Suppressor macrophage treated with lipopolysaccharide for 1 hour (primary cell): ENCODE measurements around the gene PPP1CC.
A peak's percentile ranks its signal among the peaks of the same experiment; 100 is the strongest.
"Not testable (repeated sequence)": the region's sequence is repeated elsewhere in the genome, so short reads cannot be mapped to it uniquely, and the experiment has no call there.

Source experiments
- DNase-seq, 3 donors: peaks; one replicate each; pipeline ENCODE4 v3.0.0-alpha.2; 2020 to 2022

The PPP1CC gene

DNA sequence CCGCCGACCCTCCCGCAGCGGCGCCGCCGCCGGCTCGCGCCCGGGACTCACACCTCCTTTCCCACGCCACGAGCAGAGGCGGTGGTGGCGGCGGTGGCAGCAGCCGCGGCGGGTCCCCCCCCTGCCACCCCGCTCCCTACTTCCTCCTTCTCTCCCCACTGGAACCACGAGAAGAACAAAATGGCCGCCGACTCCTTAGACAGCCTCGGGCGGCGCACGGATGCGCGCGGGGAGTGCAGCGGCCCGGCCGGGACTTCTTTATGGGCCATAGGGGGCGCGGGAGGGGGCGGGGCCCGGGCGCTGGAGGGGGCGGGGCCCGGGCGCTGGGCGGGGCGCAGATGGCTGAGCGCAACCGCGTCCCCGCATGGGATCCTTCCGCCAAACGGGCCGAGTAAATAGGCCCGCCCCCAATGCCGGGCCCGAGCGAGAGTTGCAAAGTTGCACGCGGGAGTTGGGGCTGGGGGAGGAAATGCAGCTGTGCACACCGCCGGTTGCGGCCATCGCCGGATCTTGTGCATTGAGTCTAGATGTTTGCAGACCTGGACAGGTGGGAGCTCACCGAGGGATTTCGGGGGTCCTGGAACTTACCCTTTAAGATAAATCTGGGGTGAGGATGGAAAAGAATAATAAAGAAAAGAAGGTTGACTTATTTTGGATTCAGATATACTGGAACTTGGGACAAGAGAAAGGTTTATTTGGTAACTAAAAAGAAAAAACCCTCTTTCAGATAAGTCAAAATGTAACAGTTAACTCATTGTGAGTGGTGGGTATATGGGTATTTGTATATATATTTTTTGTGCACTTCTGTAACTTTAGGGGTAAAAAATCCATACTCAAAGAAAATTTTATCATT, at the start of gene PPP1CC:
TSS of gene PPP1CC (minus strand) at position 174 of the 853 bp plus-strand sequence. CDS start 184 bp downstream, outside the sequence.
- DNase-seq: peak; percentile 98 to 99 (median 99)

DNA sequence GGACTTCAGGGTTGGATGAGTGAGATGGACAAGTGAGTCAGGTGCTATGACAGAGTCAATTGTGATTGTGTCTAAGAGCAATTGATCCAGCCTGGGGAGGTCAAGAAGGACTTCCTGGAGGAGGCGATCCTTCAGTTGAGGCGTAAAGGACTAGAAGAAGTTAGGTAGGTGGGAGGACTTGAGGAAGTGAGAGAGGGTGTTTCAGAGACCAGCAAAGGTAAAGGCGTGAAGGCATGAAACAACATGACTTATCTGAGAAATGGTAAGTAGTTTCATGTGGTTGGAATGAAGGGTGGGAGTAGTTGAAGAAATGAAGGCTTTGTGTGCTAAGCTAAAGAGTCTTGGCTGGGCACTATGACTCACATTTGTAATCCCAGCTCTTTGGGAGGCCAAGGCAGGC, 48.9 kb upstream of the PPP1CC start:
- DNase-seq: no peak

DNA sequence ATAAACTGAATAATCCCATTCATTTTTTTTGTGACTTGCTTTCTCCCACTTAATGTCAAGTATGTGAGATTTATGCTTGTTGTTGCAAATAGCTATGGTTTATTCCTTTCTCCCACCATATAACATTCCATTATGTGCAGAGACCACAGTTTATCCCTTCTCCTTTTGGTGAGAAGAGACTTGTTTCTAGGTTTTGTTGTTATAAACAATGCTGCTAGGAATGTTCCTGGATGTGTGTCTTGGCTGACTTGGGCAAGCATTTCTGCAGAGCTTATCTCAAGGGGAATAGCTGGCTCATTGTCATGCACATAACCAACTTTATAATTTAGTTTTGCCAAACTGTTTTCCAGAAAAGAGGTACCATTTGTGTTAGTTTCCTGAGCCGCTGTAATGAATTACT, 47.6 kb upstream of the PPP1CC start:
- no peak for DNase-seq

DNA sequence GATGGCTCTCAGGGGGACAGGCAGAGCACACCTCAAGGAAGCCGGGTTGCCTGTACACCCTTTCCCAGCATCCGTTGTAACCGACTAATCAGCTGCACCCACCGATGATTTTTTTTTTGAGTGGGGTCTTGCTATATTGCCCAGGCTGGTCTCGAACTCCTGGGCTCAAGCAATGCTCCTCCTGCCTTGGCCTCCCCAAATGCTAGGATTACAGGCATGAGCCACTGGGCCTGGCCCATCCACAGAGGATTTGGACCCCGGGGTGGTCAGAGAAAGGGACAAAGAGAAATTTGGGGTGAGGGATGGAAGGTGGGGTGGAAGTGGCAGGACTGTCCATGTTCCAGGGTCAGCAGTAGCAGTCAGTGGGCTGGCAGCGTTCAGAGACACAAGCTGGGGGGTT, 43.3 kb upstream of the PPP1CC start:
- DNase-seq: no peak

DNA sequence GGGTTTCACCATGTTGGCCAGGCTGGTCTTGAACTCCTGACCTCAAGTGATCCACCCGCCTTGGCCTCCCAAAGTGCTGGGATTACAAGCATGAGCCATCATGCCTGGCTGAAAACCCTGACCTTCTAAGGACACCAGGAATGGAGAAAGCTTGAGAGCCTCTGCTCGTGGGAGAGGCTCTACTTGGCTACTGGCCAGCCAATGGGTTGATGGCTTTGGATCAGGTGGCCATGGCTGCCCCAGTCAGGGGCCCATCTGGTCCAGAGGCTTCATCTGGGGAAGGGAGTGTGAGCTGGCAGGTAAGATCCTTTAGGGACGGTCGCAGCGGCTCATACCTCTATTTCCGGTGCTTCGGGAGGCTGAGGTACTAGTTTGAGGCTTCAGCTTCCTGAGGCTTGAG, 42.5 kb upstream of the PPP1CC start:
- DNase-seq: no peak

DNA sequence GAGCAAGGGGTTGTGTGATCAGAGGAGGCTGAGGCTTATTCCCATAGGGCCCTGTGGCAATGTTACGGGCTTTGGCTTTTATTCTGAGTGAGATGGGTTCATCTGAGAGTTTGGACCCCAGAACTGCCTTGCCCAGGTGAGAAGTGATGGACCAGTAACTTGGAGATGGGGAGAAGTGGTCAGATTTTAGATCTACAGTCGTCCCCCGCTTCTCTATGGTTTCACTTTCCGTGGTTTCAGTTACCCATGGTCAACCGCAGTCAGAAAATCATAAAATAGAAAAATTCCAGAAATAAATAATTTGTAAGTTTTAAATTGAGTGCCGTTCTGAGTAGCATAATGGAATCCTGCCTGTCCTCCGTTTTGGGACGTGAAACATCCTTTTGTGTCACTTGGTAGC, 40.2 kb upstream of the PPP1CC start:
- DNase-seq: no peak

DNA sequence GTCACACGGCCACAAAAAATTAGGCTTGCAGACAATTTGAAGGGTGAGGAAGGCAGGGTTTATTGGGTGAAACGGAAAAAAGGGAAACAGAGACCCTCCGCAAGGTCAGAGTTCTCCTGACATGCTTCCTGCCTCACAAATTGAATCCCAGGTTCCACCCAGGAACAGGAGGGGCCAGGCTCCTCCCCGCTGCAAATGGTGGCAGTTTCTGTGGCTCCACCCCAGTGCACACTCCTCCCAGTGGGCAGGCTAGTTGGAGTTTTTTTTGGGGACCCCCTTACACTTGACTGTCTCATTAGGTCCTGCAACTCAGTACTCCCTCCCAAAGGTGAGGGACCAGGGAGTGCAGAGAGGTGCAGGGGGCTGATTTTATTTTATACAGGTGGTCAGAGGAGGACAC, 39.4 kb upstream of the PPP1CC start:
- no peak for DNase-seq

DNA sequence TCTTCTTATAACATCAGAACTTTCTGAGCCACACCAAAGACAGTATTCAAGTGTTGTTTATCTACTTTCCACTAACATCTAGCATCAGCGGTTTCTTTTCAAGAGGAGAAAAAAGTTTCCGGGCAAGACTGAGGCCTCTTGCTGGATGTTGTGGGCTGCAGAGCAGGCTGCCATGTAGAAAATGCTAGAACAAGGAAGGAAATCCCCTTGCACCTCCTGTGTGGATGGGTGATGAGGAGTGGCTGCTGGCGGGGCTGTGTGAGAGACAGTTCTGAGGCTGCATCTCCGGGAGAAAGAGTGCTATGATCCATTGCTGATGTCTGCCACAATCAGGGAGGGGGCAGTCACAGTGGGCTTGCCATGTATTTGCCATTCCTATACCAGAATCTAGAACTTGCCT, 37.8 kb upstream of the PPP1CC start:
- DNase-seq: no peak

DNA sequence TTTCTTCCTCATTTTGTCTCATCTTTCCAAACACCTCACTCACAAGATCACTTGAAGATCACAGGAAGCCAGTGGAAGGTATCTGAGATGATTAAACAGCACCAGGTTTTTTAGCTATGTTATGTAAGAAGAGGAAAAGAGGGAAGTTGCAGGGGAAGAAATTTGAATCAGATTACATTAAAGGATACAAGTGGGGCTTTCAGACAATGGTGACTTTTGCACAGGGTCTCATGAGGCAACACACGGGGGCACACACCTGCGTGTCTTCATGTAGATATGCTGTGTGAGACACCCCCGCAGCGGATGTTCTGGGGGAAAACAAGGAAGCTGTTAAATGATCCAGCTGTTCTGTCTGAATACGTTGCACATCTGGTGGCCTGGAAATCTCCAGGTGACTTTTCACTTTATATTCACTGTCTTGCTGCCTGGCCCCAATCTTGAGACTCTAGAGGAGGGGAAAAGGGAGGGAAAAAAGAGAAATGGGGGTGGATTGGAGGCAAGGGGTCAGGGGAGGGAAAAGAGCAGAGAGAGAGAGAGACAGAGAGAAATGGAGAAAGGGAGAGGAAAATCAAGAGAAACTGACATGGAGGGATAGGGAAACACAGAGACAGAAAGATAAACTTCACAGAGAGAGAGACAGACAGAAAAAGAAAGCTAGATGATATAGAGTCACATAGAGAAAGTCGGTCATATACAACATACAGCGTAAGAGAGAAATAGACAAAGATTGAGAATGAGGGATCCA, 36.3 kb upstream of the PPP1CC start:
- no peak for DNase-seq

DNA sequence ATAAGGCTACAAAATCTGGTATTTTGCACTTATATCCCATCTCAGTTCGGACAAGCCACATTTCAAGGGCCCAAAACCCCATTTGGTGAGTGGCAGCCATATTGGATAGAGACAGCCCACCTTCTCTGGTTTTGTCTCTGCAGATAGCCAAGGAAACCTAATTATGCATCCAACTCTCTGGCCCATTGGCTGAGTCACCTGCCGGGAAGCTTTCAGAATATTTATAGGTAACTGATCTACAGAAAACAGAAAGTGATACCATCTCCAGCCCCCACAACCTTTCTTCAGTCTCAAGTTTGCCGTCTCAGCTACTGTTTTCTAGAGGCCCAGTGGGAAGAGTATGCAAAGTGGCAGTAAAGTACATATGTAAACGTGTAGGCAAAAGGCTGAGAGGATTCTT, 33.7 kb upstream of the PPP1CC start:
- DNase-seq: no peak

DNA sequence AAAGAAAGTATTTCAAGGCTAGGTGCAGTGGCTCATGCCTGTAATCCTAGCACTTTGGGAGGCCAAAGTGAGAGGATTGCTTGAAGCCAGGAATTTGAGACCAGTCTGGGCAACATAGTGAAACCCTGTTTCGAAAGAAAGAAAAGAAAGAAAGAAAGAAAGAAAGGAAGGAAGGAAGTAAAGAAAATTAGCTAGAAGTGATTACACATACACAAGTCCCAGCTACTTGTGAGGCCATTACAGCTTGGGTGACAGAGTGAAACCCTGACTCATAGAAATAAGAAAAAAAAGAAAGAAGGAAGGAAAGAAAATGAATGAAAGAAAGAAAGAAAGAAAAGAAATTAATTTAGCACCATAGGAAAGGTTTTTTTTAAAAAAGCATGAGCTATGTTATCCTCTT, 33.3 kb upstream of the PPP1CC start:
- no peak for DNase-seq

DNA sequence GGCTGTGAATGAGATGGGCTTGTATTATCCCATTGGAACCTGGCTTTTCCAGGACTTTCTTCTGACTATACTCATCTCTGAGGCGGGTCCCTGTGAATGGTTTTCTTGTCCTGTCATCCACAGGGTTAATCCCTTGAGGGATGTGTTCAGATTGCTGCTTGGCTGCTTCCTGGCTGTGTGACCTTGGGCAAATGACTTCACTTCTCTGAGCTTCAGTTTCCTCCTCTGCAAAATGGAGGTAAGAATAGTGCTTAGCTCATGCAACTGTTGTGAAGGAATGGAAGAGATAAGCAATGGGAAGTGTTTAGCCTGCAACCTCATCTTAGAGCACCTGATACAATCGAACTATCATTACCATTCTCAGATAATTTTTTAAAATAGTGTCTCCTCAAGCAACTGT, 32.1 kb upstream of the PPP1CC start:
- DNase-seq: no peak

DNA sequence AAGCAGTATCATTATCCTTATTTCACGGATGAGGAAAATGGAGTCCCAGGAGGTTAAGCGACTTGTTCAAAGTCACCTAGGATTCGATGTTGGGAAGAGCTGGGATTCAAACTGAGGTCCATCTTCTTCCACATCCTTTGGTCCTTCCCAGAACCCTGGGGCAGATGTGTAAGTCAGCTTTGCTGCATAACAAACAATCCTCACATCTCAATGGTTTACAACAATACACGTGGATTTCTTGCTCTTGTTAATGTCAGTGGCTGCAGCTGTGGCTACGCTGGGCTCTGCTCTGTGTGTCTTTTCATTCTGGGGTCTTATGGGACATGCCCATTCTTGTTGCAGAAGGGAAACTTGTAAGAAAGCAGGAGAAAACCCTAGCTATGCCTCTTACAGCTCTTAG, 26.3 kb upstream of the PPP1CC start:
- DNase-seq: no peak

DNA sequence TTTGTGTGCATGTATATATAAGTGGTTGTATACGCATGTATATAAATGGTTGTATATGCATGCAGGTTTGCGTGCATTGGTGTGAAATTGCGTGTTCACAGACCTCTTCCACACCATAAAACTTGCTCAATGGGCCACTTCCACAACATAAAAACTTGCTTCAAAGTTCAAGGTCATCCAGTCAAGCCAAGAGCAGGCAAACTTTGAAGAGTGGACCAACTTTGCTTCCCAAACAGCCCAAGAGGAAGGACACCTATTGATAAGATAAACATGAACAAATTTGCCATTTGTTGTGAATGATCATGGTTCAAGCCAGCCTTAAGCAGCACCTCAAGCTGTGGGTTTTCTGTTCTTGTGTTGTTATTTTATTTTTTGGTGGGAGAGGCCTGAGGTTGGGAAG, 25.2 kb upstream of the PPP1CC start:
- no peak for DNase-seq

DNA sequence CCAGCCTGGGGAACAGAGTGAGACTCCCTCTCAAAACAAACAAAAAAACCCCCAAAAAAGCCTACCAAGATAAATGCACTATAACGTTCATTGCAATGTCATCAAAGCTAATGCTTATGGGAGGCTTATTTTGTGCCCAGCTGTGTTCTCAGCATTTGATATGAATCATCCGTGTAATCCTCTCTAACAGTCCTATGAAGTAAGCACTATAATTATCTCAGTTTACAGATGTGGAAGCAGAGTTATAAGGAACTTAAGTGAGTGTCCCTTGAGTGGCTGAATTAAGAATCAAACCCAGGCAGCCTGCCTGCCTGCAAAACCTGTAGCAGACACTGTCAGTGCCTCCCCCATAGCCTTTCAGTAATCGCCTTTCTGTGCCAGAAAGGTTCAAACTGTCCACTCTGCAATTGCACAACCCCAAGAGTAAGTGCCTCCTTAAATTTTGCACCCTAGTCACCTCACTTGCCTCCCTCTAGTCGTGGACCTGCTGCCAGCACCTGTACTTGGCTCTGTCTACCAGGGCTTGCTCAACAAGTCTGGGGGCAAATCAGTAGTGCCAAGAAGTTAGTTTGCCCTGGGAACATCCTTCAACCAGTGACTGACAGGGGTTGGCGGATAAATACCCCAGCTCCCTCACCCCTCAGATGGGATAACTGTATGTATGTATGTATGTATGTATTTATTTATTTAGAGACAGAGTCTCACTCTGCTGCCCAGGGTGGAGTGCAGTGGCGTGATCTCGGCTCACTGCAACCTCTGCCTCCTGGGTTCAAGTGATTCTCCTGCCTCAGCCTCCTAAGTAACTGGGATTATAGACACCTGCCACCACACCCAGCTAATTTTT, 23.8 kb upstream of the PPP1CC start:
- peak in 1 of 3 donors; percentile 37 for DNase-seq

DNA sequence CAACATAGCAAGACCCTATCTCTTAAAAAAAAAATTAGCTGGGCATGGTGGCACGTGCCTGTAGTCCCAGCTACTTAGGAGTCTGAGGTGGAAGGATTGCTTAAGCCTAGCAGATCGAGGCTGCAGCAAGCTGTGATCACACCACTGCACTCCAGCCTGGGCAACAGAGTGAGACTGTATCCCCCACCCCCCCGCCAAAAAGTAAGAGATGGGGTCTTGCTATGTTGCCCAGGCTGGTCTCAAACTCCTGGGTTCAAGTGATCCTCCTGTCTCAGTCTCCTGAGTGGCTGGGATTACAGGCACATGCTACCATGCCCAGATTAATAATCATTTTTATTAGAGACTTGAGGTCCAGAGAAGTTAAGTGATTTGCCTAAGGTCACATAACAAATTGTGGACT, 22.9 kb upstream of the PPP1CC start:
- not testable (repeated sequence) for DNase-seq

DNA sequence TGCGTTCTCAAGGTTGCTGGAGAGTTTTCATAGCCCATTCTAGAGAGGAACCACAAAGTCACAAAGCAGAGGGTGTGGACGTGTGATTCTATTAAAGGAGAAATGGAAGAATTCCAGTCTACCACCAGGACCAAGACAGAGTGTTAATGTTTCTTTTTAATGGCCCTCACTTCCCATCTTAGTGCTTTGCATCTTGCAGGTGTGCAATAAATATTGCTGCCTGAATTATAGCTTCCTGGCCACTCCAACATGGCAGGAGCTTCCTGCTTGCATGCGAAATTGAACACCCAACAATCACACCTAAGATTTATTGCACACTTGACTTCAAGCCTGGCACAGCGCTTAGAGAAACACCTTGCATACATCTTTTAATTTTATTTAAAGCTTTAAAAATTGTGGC, 22.4 kb upstream of the PPP1CC start:
- DNase-seq: no peak

DNA sequence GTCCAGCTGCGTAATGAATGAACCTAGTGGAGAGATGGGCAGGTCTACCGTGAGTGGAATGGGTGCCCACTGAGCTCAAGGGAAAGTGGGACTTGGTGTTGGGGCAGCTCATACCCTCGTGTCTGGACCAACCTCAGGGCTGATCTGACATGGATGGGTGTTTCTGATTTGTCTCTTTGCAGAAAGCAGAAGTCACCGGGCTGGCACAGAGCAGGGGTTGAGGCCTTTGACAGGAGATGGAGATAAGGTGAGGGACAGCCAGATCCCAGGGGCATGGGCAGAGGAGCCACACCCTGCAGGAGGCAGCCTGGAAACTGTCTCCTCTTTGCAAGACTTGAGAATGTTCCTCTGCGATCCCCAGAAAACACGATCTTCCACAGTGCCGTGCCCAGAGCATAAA, 20.9 kb upstream of the PPP1CC start:
- no peak for DNase-seq

DNA sequence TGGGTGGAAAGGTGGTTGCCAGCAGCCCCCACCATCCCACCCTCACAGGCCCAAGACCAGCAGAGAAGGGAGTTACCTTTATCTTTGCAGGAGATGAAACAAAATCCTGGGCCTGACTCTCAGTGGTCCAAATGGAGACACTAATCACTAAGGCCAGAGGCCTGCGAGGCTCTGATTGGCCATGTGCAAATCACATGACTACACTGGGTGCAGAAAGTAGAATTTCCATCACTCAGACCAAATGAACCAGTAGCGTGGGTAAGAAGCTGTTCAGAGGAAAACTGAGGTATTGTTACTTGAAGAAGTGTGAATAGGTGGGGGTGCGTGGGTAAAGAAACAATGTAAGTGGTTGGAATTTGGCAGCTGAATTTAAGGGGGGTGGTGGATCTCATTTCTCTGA, 20.2 kb upstream of the PPP1CC start:
- no peak for DNase-seq

DNA sequence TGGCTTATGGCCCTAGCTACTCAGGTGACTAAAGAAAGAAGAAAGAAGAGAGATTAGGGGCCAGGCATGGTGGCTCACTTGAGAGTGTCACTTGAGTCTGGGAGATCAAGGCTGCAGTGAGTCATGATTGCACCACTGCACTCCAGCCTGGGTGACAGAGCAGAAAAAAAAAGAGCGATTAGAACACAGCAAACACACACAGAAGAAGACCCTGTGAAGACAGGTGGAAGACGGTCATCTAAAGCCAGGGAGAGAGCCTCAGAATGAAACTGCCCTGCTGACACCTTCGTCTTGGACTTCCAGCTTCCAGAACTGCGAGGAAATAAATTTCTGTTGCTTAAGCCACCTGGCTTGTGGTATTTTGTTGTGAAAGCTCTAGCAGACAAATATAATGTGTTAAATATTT, 17.5 kb upstream of the PPP1CC start:
- peak; percentile 56 to 67 (median 61) for DNase-seq

DNA sequence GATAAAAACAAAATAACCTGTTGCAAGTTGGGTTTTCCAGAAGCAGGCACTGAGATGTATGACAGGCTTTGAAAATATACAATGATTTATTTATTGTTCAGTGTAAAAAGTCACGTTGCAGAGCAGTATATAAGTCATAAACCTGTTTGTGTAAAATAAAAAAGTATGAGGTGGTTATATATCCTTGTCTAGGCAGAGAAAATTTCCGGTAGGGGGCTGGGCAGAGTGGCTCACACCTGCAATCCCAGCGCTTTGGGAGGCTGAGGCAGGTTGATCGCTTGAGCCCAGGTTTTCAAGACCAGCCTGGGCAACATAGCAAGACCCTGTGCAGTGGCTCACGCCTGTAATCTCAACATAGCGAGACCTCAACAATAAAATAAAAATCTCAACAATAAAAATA, 16.2 kb upstream of the PPP1CC start:
- DNase-seq: no peak

DNA sequence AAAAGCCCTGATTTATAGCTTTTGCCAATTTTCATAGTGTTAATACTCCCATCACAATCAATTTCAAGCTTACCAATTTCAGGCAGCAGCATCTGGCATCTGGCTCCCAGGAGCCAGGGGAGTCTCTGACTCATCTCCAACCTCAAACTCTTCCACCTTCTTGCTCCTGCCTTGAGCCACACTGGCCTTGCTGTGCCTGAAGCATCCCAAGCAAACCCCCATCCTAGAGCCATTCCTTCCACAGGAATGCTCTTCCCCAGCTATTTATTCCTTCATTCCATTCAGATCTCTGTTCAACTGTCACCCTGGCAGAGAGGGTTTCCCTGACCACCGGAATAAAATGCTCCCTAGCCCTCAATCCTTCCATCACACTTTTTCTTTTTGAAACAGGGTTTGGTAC, 13.9 kb upstream of the PPP1CC start:
- DNase-seq: no peak

DNA sequence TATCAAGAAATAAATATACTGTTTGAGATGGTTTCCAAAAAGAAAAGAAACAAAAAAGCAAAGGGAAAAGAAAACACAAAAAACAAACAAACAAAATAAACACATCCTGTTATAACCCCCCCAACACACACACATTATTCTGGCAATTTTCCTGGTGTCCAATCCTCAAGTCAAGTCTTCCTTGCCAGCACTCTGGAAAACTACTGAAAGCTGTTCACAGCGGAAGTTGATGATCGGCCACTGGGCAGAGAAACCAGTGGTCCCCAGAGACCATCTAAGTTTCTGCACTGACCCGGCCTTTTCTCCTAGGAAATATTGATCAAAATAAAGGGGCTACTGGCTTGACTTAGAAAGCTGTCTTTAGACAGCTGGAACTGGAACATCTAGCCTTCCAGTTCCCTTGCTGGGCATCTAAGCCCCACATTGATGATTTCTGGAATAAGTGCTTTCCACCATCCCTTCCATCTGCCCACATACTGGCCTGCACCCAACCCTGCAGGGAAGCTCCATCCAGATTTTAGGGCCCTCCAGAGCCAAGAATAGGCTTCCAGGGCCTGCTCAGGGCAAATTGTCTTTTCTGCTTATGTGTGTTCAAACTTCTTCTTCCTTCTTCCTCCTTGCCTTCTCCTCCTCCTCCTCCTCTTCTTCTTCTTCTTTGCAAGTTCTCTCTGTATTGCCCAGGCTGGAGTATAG, 11.6 kb upstream of the PPP1CC start:
- DNase-seq: no peak
